ENCODE measurements around the gene FHDC1. TPM values are rescaled to one million over a fixed set of nuclear protein-coding genes. Genes with fewer than 3 reads are reported as not detected.

FHDC1 gene
- total and polyA plus RNA-seq, 10 of the 15 experiments (the other 5 are each of a cell fraction or from before 2014, with no cell fraction given): 0.04 to 0.12 (median 0.06) TPM; not detected in 3

DNA sequence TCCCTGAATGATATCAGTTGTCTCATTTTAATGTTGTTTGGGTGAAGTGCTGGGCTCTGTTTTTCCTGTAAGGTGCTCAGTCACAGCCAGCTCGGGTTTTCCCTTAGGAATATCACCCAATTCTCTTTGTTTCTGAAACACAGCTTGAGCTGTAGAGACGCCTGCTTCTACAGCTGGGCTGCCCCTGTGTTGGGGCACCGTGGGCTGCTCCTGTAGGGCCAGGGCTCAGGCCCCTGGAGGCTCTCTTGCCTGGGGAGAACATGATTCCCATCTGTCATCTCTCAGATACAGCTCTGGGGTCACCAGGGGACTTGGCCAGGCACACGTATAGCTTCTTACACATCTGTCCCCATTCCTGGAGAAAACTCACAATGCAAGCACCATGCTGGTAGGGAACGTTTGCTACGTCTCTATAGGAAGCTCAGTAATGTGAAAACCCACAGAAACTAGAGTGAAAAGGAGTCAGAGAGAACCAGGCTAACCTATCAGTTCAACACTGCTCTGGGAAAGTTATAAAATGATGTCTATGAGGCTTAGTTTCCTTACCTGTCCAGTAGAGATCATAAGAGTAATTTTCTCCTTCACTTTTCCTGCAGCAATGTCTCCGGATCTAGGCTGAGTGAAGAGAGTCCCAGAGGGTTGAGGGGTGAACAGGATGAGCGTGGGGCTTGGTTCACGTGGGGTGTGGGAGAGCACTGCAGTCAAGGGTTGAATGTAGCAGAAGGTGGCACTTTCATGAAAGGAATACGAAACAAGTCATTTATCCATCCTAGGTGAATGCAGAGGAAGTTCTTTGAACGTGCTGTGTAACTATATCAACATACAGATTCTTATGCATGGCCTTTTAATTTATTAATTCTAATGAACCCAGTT, 14.5 kb downstream of the FHDC1 start:
- ATAC-seq (no peak), DNase-seq (ENCODE audit: low read depth, low spot score) (no peak), FAIRE-seq (no peak)
- Histone ChIP-seq H3K79me2 (ENCODE audit: control insufficient read depth, insufficient read depth, low read length) (no peaks in the 10 kb centered on the region), H3K27me3 (replicated peaks in 1 of 2; ENCODE audit: control insufficient read depth in 2 of 2, insufficient read depth in 2 of 2, low read length in 1 of 2) (no peaks in the 10 kb centered on the region; a peak in 1 of 4 replicates), H3K9ac (ENCODE audit: control insufficient read depth, insufficient read depth, low read length) (no peak overlapping the region), H3K27ac (ENCODE audit: control insufficient read depth, insufficient read depth) (no peak overlapping the region), H4K20me1 (ENCODE audit: control insufficient read depth, insufficient read depth) (no peaks in the 10 kb centered on the region), H3K36me3 (ENCODE audit: control insufficient read depth in 2 of 2, insufficient read depth in 2 of 2, low read length in 1 of 2) (no peaks in the 10 kb centered on the region), H2AFZ (ENCODE audit: control insufficient read depth, low read depth, low read length) (no peak overlapping the region), H3K4me2 (ENCODE audit: control insufficient read depth, insufficient read depth) (no peak overlapping the region), H3K9me3 (replicated peaks; ENCODE audit: control insufficient read depth, insufficient read depth, low read length) (no peaks in the 10 kb centered on the region), H3K4me3 (no peak overlapping the region), H3K4me1 (ENCODE audit: control insufficient read depth, insufficient read depth, low read length) (no peaks in the 10 kb centered on the region)
- CTCF ChIA-PET: no interaction called here
- intact Hi-C loops (cut with micrococcal nuclease; ENCODE audit: unreplicated experiment): no loop called here
- no TSS peak for BruUV-seq (replicated peaks)
- in situ Hi-C loops (cut with MboI): no loop called here
- SMC1A ChIA-PET (ENCODE audit: uncharacterized antibody, unreplicated experiment): interaction anchor here (0.7 to 1.0 kb wide), 2 partner anchors 15 to 565 kb away, joined by 3 to 5 read pairs; no protein-coding TSS in a partner anchor
- RAD21 ChIA-PET (ENCODE audit: unreplicated experiment): interaction anchor here (0.6 kb wide), 1 partner anchor 171 kb away, joined by 3 read pairs; the partner anchor contains the start of genes ARFIP1 and TIGD4
- POLR2A ChIA-PET: interaction anchor here (0.9 kb wide), 1 partner anchor 10 kb away, joined by 3 read pairs; no protein-coding TSS in a partner anchor
- no peak for TF ChIP-seq JUND (IDR thresholded peaks at IDR 0.05; ENCODE audit: low read depth, low read length)
- no peak for TF ChIP-seq NFXL1 (IDR thresholded peaks at IDR 0.05; ENCODE audit: borderline replicate concordance)
- no peak for TF ChIP-seq NR2C1 (IDR thresholded peaks at IDR 0.05)
- no peak for TF ChIP-seq CBX5 (IDR thresholded peaks at IDR 0.05; ENCODE audit: low read depth)
- WGBS (ENCODE audit: insufficient coverage, insufficient replicate concordance, low lambda C conversion rate, missing lambda C conversion rate): 9% methylated on average over 11 of the region's 11 CpGs

DNA sequence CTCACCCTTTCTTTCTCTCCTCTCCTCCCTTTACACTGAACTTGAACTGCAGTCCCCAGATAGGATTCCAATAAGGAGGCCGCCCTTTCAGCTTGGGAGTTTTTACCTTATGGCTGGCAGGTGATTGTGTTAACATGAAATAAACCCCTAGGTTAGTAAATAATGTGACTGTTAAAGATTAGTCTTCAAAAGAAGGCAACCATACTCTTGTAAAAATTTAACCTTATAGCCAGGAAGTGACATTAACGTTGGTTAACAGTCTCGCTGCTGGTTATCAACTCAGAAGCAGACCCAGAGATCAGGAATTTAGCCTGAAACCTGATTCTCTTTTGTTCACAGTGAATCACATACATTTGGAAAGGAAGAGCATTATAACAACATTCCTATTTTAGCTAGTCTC, 15.2 kb downstream of the FHDC1 start:
- SMC1A ChIA-PET (ENCODE audit: uncharacterized antibody, unreplicated experiment): no interaction called here
- intact Hi-C loops (cut with micrococcal nuclease; ENCODE audit: unreplicated experiment): no loop called here
- Histone ChIP-seq H3K9me3 (replicated peaks; ENCODE audit: control insufficient read depth, insufficient read depth, low read length) (no peaks in the 10 kb centered on the region), H3K4me3 (no peak overlapping the region), H2AFZ (ENCODE audit: control insufficient read depth, low read depth, low read length) (no peak overlapping the region), H3K4me2 (ENCODE audit: control insufficient read depth, insufficient read depth) (no peak overlapping the region), H3K9ac (ENCODE audit: control insufficient read depth, insufficient read depth, low read length) (no peak overlapping the region), H3K79me2 (ENCODE audit: control insufficient read depth, insufficient read depth, low read length) (no peaks in the 10 kb centered on the region), H4K20me1 (ENCODE audit: control insufficient read depth, insufficient read depth) (no peaks in the 10 kb centered on the region), H3K36me3 (ENCODE audit: control insufficient read depth in 2 of 2, insufficient read depth in 2 of 2, low read length in 1 of 2) (no peaks in the 10 kb centered on the region), H3K27me3 (replicated peaks in 1 of 2; ENCODE audit: control insufficient read depth in 2 of 2, insufficient read depth in 2 of 2, low read length in 1 of 2) (no peaks in the 10 kb centered on the region; a peak in 1 of 4 replicates), H3K27ac (ENCODE audit: control insufficient read depth, insufficient read depth) (no peak overlapping the region), H3K4me1 (ENCODE audit: control insufficient read depth, insufficient read depth, low read length) (no peaks in the 10 kb centered on the region)
- POLR2A ChIA-PET: no interaction called here
- DNase-seq (ENCODE audit: low read depth, low spot score) (no peak), FAIRE-seq (no peak), ATAC-seq (no peak)
- in situ Hi-C loops (cut with MboI): no loop called here
- RAD21 ChIA-PET (ENCODE audit: unreplicated experiment): interaction anchor here (0.6 kb wide), 1 partner anchor 172 kb away, joined by 3 read pairs; the partner anchor contains the start of genes ARFIP1 and TIGD4
- BruUV-seq (replicated peaks): no TSS peak
- CTCF ChIA-PET: no interaction called here
- WGBS (ENCODE audit: insufficient coverage, insufficient replicate concordance, low lambda C conversion rate, missing lambda C conversion rate): 76% methylated on average over 3 of the region's 3 CpGs
- no peak for TF ChIP-seq BCL11A (IDR thresholded peaks at IDR 0.05; ENCODE audit: low read depth, low read length)
- no peak for TF ChIP-seq WRNIP1 (IDR thresholded peaks at IDR 0.05; ENCODE audit: borderline replicate concordance, low read depth, low read length)
- TF ChIP-seq CTCF (IDR thresholded peaks at IDR 0.05 in 2 of 3, conservative IDR thresholded peaks at IDR 0.05 in 1 of 3; ENCODE audit: control insufficient read depth in 2 of 3, extremely low read depth in 1 of 3, insufficient read depth in 1 of 3, low read depth in 3 of 3, low read length in 3 of 3): no peak
- TF ChIP-seq ZNF217 (IDR thresholded peaks at IDR 0.05): no peak
- TF ChIP-seq STAT1 (conservative IDR thresholded peaks at IDR 0.05): no peak
- no peak for TF ChIP-seq RB1 (IDR thresholded peaks at IDR 0.05; ENCODE audit: borderline replicate concordance)
- no peak for TF ChIP-seq MTA3 (IDR thresholded peaks at IDR 0.05; ENCODE audit: borderline replicate concordance, low read length)
- TF ChIP-seq, protein P1, sequence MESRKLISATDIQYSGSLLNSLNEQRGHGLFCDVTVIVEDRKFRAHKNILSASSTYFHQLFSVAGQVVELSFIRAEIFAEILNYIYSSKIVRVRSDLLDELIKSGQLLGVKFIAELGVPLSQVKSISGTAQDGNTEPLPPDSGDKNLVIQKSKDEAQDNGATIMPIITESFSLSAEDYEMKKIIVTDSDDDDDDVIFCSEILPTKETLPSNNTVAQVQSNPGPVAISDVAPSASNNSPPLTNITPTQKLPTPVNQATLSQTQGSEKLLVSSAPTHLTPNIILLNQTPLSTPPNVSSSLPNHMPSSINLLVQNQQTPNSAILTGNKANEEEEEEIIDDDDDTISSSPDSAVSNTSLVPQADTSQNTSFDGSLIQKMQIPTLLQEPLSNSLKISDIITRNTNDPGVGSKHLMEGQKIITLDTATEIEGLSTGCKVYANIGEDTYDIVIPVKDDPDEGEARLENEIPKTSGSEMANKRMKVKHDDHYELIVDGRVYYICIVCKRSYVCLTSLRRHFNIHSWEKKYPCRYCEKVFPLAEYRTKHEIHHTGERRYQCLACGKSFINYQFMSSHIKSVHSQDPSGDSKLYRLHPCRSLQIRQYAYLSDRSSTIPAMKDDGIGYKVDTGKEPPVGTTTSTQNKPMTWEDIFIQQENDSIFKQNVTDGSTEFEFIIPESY (IDR thresholded peaks at IDR 0.05): no peak
